ENCODE data around the gene TPSD1. TPM values are rescaled to one million over a fixed set of nuclear protein-coding genes. Genes with fewer than 3 reads are reported as not detected.

TPSD1 gene
- total and polyA plus RNA-seq, 2 donors (not counting 3 experiments of a cell fraction or from before 2014, with no cell fraction given), result not detected

GRCh38 chr16:1280783-1281182 lies 24.9 kb downstream of the TPSD1 start:
- no peaks in the 10 kb centered on the region for H4K20me1 ChIP-seq (replicated peaks; ENCODE audit: control insufficient read depth, extremely low read depth, insufficient read depth, low read length)
- FAIRE-seq, result no peak
- no peaks in the 10 kb centered on the region for H3K4me1 ChIP-seq (ENCODE audit: control insufficient read depth, extremely low read depth, insufficient read depth, low read length)
- H3K4me3 ChIP-seq (replicated peaks in 1 of 3; ENCODE audit: insufficient read depth in 1 of 3, low read depth in 1 of 3, low read length in 3 of 3), result no peak overlapping the region
- dilution Hi-C loops (cut with MboI; ENCODE audit: extremely low pct_ligation_motif_present, low sequenced_read_pairs) (no loop called here), intact Hi-C loops (cut with micrococcal nuclease) (no loop called here)
- TF ChIP-seq CTCF (IDR thresholded peaks at IDR 0.05; ENCODE audit: extremely low read depth in 1 of 2, insufficient read depth in 1 of 2, low read depth in 1 of 2, low read length in 2 of 2), result no peak
- no peak for TF ChIP-seq MYC (IDR thresholded peaks at IDR 0.05; ENCODE audit: low read depth, low read length)
- TF ChIP-seq POLR2AphosphoS5 (IDR thresholded peaks at IDR 0.05; ENCODE audit: insufficient read depth, low read depth, low read length), result no peak
- TF ChIP-seq POLR2A (IDR thresholded peaks at IDR 0.05; ENCODE audit: low read depth, low read length), result no peak
- no peak for TF ChIP-seq EZH2 (IDR thresholded peaks at IDR 0.05; ENCODE audit: borderline replicate concordance, low read depth, low read length, severe bottlenecking)
- no peak for TF ChIP-seq GATA2 (IDR thresholded peaks at IDR 0.05; ENCODE audit: insufficient read depth, insufficient read length, low read depth, low read length)
- no peak for TF ChIP-seq FOS (IDR thresholded peaks at IDR 0.05; ENCODE audit: borderline replicate concordance, insufficient read depth, low read length)
- TF ChIP-seq MAX (IDR thresholded peaks at IDR 0.05; ENCODE audit: insufficient read depth, insufficient read length), result no peak
- TF ChIP-seq JUN (IDR thresholded peaks at IDR 0.05; ENCODE audit: borderline replicate concordance, insufficient read depth, insufficient read length, low read depth), result no peak
- no peak overlapping the region for H2AFZ ChIP-seq (ENCODE audit: low read depth, low read length)
- no peaks in the 10 kb centered on the region for H3K79me2 ChIP-seq (ENCODE audit: control insufficient read depth, insufficient read depth, low read length)
- no peak overlapping the region for H3K4me2 ChIP-seq (ENCODE audit: insufficient read depth, low read length)
- H3K9me1 ChIP-seq (replicated peaks; ENCODE audit: control insufficient read depth, extremely low read depth, insufficient read depth, low read length), result no peaks in the 10 kb centered on the region
- H3K36me3 ChIP-seq (ENCODE audit: control insufficient read depth in 2 of 2, extremely low read depth in 1 of 2, insufficient read depth in 2 of 2, low read length in 2 of 2), result no peaks in the 10 kb centered on the region
- H3K27ac ChIP-seq (ENCODE audit: insufficient read depth, low read depth, low read length), result no peak overlapping the region
- BruUV-seq (replicated peaks), result no TSS peak
- ChIA-PET POLR2A (no interaction called here), CTCF (interaction anchor here (0.7 to 1.3 kb wide), 3 partner anchors 10 to 401 kb away, joined by 3 to 5 read pairs (median 3); no protein-coding TSS in a partner anchor)
- H3K9ac ChIP-seq (replicated peaks; ENCODE audit: extremely low read depth, insufficient read depth, low read length), result no peak overlapping the region
- no peaks in the 10 kb centered on the region for H3K27me3 ChIP-seq (ENCODE audit: control insufficient read depth in 2 of 2, insufficient read depth in 2 of 2, low read length in 2 of 2)
- H3K9me3 ChIP-seq (replicated peaks; ENCODE audit: control insufficient read depth, insufficient read depth, low read length), result no peaks in the 10 kb centered on the region
- no peak for DNase-seq (ENCODE audit: low read depth, low spot score)

All from endothelial cell of umbilical vein (primary cell).